DOHH2 (cell line): ENCODE data around the gene DCTN5.

Experiments
- H3F3A ChIP-seq: fragments of 200-600 bp; sonication (generic), shearing (Covaris generic); 2 replicates; pipeline ENCODE4 v1.6.0; 2016; ENCODE audit warnings: antibody characterized with exemption, mild to moderate bottlenecking; ENCODE audit not compliant: control insufficient read depth, insufficient read depth
- H3K27ac ChIP-seq: fragments of 200-600 bp; sonication (generic); 2 replicates; pipeline ENCODE4 v1.5.1; 2014; ENCODE audit warnings: low read depth, mild to moderate bottlenecking, low read length, moderate library complexity
- H3K27me3 ChIP-seq: fragments of 200-600 bp; sonication (generic); 2 replicates; pipeline ENCODE4 v1.6.1; 2014; ENCODE audit warnings: mild to moderate bottlenecking, low read length, mixed read lengths; ENCODE audit not compliant: control insufficient read depth
- H3K36me3 ChIP-seq: fragments of 200-600 bp; sonication (generic); 2 replicates; pipeline ENCODE4 v1.6.1; 2014; ENCODE audit warnings: mild to moderate bottlenecking, low read length, moderate library complexity, mixed read lengths; ENCODE audit not compliant: control insufficient read depth
- H3K4me1 ChIP-seq: fragments of 200-600 bp; sonication (generic); 2 replicates; pipeline ENCODE4 v1.6.1; 2014; ENCODE audit warnings: mild to moderate bottlenecking, low read length, mixed read lengths; ENCODE audit not compliant: control insufficient read depth
- H3K4me2 ChIP-seq: fragments of 200-600 bp; sonication (generic); 2 replicates; pipeline ENCODE4 v1.6.0; 2014; ENCODE audit warnings: mild to moderate bottlenecking, low read length, moderate library complexity
- H3K4me3 ChIP-seq: fragments of 200-600 bp; sonication (generic); 2 replicates; pipeline ENCODE4 v1.5.1; 2014; ENCODE audit warnings: mild to moderate bottlenecking, low read length, mixed read lengths
- H3K79me2 ChIP-seq: fragments of 200-600 bp; sonication (generic); 2 replicates; pipeline ENCODE4 v1.6.1; 2014; ENCODE audit warnings: mild to moderate bottlenecking, low read length, mixed read lengths; ENCODE audit not compliant: control insufficient read depth
- H3K9me2 ChIP-seq: fragments of 200-600 bp; sonication (generic); replicated peaks from 2 replicates; pipeline ENCODE4 v1.6.1; 2014; ENCODE audit warnings: mild to moderate bottlenecking, low read length, mixed read lengths; ENCODE audit not compliant: control insufficient read depth
- H3K9me3 ChIP-seq: fragments of 200-600 bp; sonication (generic); 2 replicates; pipeline ENCODE4 v1.6.1; 2014; ENCODE audit warnings: antibody characterized with exemption, low read length, mixed read lengths; ENCODE audit not compliant: control insufficient read depth, insufficient read depth
- H4K20me1 ChIP-seq: fragments of 200-600 bp; sonication (generic); 2 replicates; pipeline ENCODE4 v1.6.0; 2014; ENCODE audit warnings: low read depth, mild to moderate bottlenecking, antibody characterized with exemption, low read length, moderate library complexity; ENCODE audit not compliant: control insufficient read depth, insufficient read depth
- CTCF ChIP-seq: fragments of 200-600 bp; sonication (generic); IDR thresholded peaks from one replicate; pipeline ENCODE4 v1.5.1; 2014; ENCODE audit warnings: antibody characterized with exemption, mild to moderate bottlenecking, low read depth, low read length; ENCODE audit not compliant: poor library complexity, severe bottlenecking
- EZH2phosphoT487 ChIP-seq: fragments of 200-600 bp; sonication (generic); IDR thresholded peaks from 2 replicates; pipeline ENCODE4 v1.6.1; 2017; ENCODE audit warnings: borderline replicate concordance, mild to moderate bottlenecking, antibody characterized with exemption, low read length, moderate library complexity, mixed read lengths

The DCTN5 gene

GRCh38 chr16:23679986-23680336 lies 38.7 kb downstream of the DCTN5 start:
- peaks cover under 1% of the 10 kb centered on the region; the same call in 1 of the 2 replicates for H3F3A ChIP-seq
- H3K4me3 ChIP-seq = peak overlapping the region; percentile 99
- no peaks in the 10 kb centered on the region for H3K9me3 ChIP-seq
- peaks cover 25% of the 10 kb centered on the region for H3K4me1 ChIP-seq
- H3K4me2 ChIP-seq = peak overlapping the region; percentile 85
- peaks cover 58% of the 10 kb centered on the region for H3K36me3 ChIP-seq
- no peak for TF ChIP-seq CTCF
- TF ChIP-seq EZH2phosphoT487 = no peak
- H3K27ac ChIP-seq = 0 out of 2 replicates have a peak overlapping the region, but pooled peaks have one; percentile 55
- no peaks in the 10 kb centered on the region for H3K27me3 ChIP-seq
- no peaks in the 10 kb centered on the region for H3K9me2 ChIP-seq
- peaks cover 60% of the 10 kb centered on the region for H3K79me2 ChIP-seq
- H4K20me1 ChIP-seq = peaks cover 14% of the 10 kb centered on the region; the same call in 1 of the 2 replicates

DNA sequence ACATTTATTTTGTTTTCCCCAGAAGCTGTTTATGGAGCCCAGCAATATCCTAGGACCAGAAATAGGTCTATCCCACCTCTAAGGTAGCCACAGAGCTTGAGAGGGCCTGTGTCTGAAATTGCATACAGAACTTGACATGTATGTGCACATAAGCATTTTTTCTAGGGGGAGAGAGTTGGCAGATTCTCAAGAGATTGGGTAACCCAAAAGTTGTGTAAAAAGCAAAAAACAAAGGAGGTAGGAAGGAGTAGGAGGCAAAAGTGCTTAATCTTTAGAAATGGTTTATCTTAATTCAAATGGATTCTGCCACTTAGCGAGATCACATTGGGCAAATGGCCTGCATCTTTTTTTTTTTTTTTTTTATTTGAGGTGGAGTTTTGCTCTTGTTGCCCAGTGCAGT lies 40.9 kb downstream of the DCTN5 start:
- no peaks in the 10 kb centered on the region for H3K27me3 ChIP-seq
- peaks cover 80% of the 10 kb centered on the region for H3K36me3 ChIP-seq
- TF ChIP-seq EZH2phosphoT487 (no peak), CTCF (no peak)
- H4K20me1 ChIP-seq = peaks cover 14% of the 10 kb centered on the region; the same call in 1 of the 2 replicates
- no peak overlapping the region for H3K27ac ChIP-seq
- H3K4me1 ChIP-seq = peaks cover 25% of the 10 kb centered on the region
- H3K9me3 ChIP-seq = no peaks in the 10 kb centered on the region
- peaks cover 3% of the 10 kb centered on the region; the same call in 1 of the 2 replicates for H3F3A ChIP-seq
- peaks cover 63% of the 10 kb centered on the region for H3K79me2 ChIP-seq
- no peak overlapping the region for H3K4me3 ChIP-seq
- H3K4me2 ChIP-seq = no peak overlapping the region
- H3K9me2 ChIP-seq = no peaks in the 10 kb centered on the region

DNA sequence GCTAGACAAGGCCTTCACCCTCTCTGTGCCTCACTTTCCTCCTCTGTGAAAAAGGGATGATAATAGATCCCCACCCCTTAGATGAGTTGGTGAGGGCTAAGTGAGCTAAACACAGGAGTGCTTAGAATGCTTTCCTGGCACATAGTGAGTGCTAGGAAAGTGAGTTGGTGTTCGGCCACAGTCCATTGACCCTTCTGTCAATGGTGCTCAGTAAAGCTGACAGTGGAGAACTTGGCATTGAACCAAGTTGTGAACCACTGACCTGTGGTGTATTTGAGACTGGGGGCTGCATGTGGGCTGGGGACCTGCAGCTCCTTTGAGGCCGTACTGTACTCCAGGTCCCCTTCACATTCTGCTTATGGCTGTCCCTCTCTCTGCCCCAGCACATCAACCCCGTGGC lies 42.2 kb downstream of the DCTN5 start:
- peaks cover 93% of the 10 kb centered on the region for H3K36me3 ChIP-seq
- no peak for TF ChIP-seq EZH2phosphoT487
- no peak for TF ChIP-seq CTCF

More for the DNA sequence above, 42.2 kb downstream of the DCTN5 start:
- H3K9me2 ChIP-seq = no peaks in the 10 kb centered on the region
- H3K4me1 ChIP-seq = peaks cover 17% of the 10 kb centered on the region
- H3K27ac ChIP-seq = no peak overlapping the region
- no peaks in the 10 kb centered on the region for H3K9me3 ChIP-seq
- H3K4me3 ChIP-seq = no peak overlapping the region
- no peak overlapping the region for H3K4me2 ChIP-seq
- no peaks in the 10 kb centered on the region for H3K27me3 ChIP-seq
- peaks cover 58% of the 10 kb centered on the region for H3K79me2 ChIP-seq
- H3F3A ChIP-seq = peaks cover 3% of the 10 kb centered on the region; the same call in 1 of the 2 replicates
- peaks cover 14% of the 10 kb centered on the region; the same call in 1 of the 2 replicates for H4K20me1 ChIP-seq
